Endothelial cell of umbilical vein (primary cell): ENCODE measurements around the gene AGAP5. TPM values are rescaled to one million over a fixed set of nuclear protein-coding genes. Genes with fewer than 3 reads are reported as not detected.

Source experiments
- BruUV-seq: library from RNA; stranded (reverse); fragments of 400-500 nt; replicated peaks from 2 replicates; lab custom pipeline; 2021; lab: Mats Ljungman, UMichigan
- CTCF ChIA-PET: fragments of 300-600, 350-600 bp; sonication (Branson Sonifier 250); formaldehyde crosslinking; loops from one replicate; lab custom pipeline; 2021; ENCODE audit warnings: antibody characterized with exemption, inconsistent platforms; lab: Charles Lee
- POLR2A ChIA-PET: fragments of 300-600, 350-600 bp; sonication (Branson Sonifier 250); formaldehyde crosslinking; loops from one replicate; lab custom pipeline; 2021; ENCODE audit warnings: antibody characterized with exemption, inconsistent platforms; lab: Charles Lee
- DNase-seq: peaks from one replicate; pipeline ENCODE4 v3.0.0-alpha.2; 2011; ENCODE audit warnings: low read depth, low spot score
- FAIRE-seq: peaks from 2 replicates; lab custom pipeline; 2011; peaks lifted over from hg19 to GRCh38; lab: Jason Lieb, UNC
- H2AFZ ChIP-seq: 2 replicates; pipeline ENCODE4 v1.6.0; 2012; ENCODE audit warnings: low read depth, low read length, control low read depth, inconsistent platforms
- H3K27ac ChIP-seq: 2 replicates; pipeline ENCODE4 v1.5.1; 2011; ENCODE audit warnings: low read depth, mild to moderate bottlenecking, control low read depth, low read length, moderate library complexity; ENCODE audit not compliant: insufficient read depth
- H3K27me3 ChIP-seq, 2 experiments: 2 replicates each; pipeline versions ENCODE4 v1.6.0 to v1.6.1; 2011; ENCODE audit warnings: low read length in 2 of 2, mixed read lengths in 1 of 2; ENCODE audit not compliant: control insufficient read depth in 2 of 2, insufficient read depth in 2 of 2
- H3K36me3 ChIP-seq, 2 experiments: 2 replicates in 1 of 2; 3 replicates in 1 of 2; pipeline ENCODE4 v1.5.1; 2011; ENCODE audit warnings: low read length in 2 of 2, mild to moderate bottlenecking in 1 of 2, moderate library complexity in 1 of 2; ENCODE audit not compliant: control insufficient read depth in 2 of 2, insufficient read depth in 2 of 2; ENCODE audit errors: extremely low read depth in 1 of 2
- H3K4me1 ChIP-seq: 3 replicates; pipeline ENCODE4 v1.5.1; 2011; ENCODE audit warnings: mild to moderate bottlenecking, low read length; ENCODE audit not compliant: control insufficient read depth, insufficient read depth; ENCODE audit errors: extremely low read depth
- H3K4me2 ChIP-seq: 2 replicates; pipeline ENCODE4 v1.6.1; 2011; ENCODE audit warnings: low read length, control low read depth, mixed read lengths; ENCODE audit not compliant: insufficient read depth
- H3K4me3 ChIP-seq, 3 experiments: fragments of 200-600 bp in 1 of 3; sonication (generic), shearing (Covaris generic) in 1 of 3; replicated peaks in 1 of 3; 2 replicates each; pipeline ENCODE4 v1.5.1; 2011 to 2016; ENCODE audit warnings: control low read depth in 3 of 3, low read length in 3 of 3, mild to moderate bottlenecking in 2 of 3, inconsistent platforms in 1 of 3, low read depth in 1 of 3, moderate library complexity in 1 of 3; ENCODE audit not compliant: insufficient read depth in 1 of 3
- H3K79me2 ChIP-seq: 2 replicates; pipeline ENCODE4 v1.6.0; 2012; ENCODE audit warnings: low read length, inconsistent platforms; ENCODE audit not compliant: control insufficient read depth, insufficient read depth
- H3K9ac ChIP-seq: replicated peaks from 2 replicates; pipeline ENCODE3; 2011; ENCODE audit warnings: low read length, control low read depth; ENCODE audit not compliant: insufficient read depth; ENCODE audit errors: extremely low read depth
- H3K9me1 ChIP-seq: replicated peaks from 3 replicates; pipeline ENCODE4 v1.6.0; 2011; ENCODE audit warnings: mild to moderate bottlenecking, low read length; ENCODE audit not compliant: control insufficient read depth, insufficient read depth; ENCODE audit errors: extremely low read depth
- H3K9me3 ChIP-seq: replicated peaks from 2 replicates; pipeline ENCODE4 v1.5.1; 2012; ENCODE audit warnings: low read length, inconsistent platforms; ENCODE audit not compliant: control insufficient read depth, insufficient read depth
- H4K20me1 ChIP-seq: replicated peaks from 2 replicates; pipeline ENCODE3; 2011; ENCODE audit warnings: mild to moderate bottlenecking, low read length; ENCODE audit not compliant: control insufficient read depth, insufficient read depth; ENCODE audit errors: extremely low read depth
- CTCF ChIP-seq, 2 donors: IDR thresholded peaks; 1 replicate in 1 of 2; 2 replicates in 1 of 2; pipeline ENCODE4 v1.5.1; 2011; ENCODE audit warnings: low read length in 2 of 2, mild to moderate bottlenecking in 2 of 2, moderate library complexity in 2 of 2, control low read depth in 1 of 2, inconsistent platforms in 1 of 2, low read depth in 1 of 2; ENCODE audit not compliant: insufficient read depth in 1 of 2; ENCODE audit errors: extremely low read depth in 1 of 2
- EZH2 ChIP-seq: IDR thresholded peaks from 2 replicates; pipeline ENCODE4 v1.6.1; 2012; ENCODE audit warnings: borderline replicate concordance, low read depth, mild to moderate bottlenecking, moderate library complexity, low read length, inconsistent platforms; ENCODE audit not compliant: severe bottlenecking
- FOS ChIP-seq: IDR thresholded peaks from 2 replicates; pipeline ENCODE4 v1.6.1; 2011; ENCODE audit warnings: mild to moderate bottlenecking, low read length, moderate library complexity, borderline replicate concordance; ENCODE audit not compliant: insufficient read depth
- GATA2 ChIP-seq: IDR thresholded peaks from 2 replicates; pipeline ENCODE4 v1.7.0; 2011; ENCODE audit warnings: low read depth, mild to moderate bottlenecking, moderate library complexity, mixed read lengths, low read length; ENCODE audit not compliant: insufficient read length, insufficient read depth
- JUN ChIP-seq: IDR thresholded peaks from 2 replicates; pipeline ENCODE4 v1.6.1; 2011; ENCODE audit warnings: borderline replicate concordance, low read depth; ENCODE audit not compliant: insufficient read length, insufficient read depth
- MAX ChIP-seq: IDR thresholded peaks from 2 replicates; pipeline ENCODE4 v1.6.1; 2011; ENCODE audit not compliant: insufficient read depth, insufficient read length
- MYC ChIP-seq: IDR thresholded peaks from one replicate; pipeline ENCODE4 v1.6.1; 2011; ENCODE audit warnings: mild to moderate bottlenecking, low read depth, low read length
- POLR2A ChIP-seq: IDR thresholded peaks from 2 replicates; pipeline ENCODE4 v1.6.1; 2012; ENCODE audit warnings: low read depth, mild to moderate bottlenecking, control low read depth, low read length
- POLR2AphosphoS5 ChIP-seq: IDR thresholded peaks from 2 replicates; pipeline ENCODE4 v1.6.1; 2012; ENCODE audit warnings: low read depth, mild to moderate bottlenecking, control low read depth, low read length, moderate library complexity; ENCODE audit not compliant: insufficient read depth
- dilution Hi-C: fragments of 300-500 bp; cut with MboI; formaldehyde crosslinking; loops from one replicate; pipeline ENCODE4 v1.15.0; 2019; ENCODE audit warnings: low sequenced_read_pairs; ENCODE audit not compliant: extremely low pct_ligation_motif_present
- intact Hi-C: fragments of 100-400 bp; cut with micrococcal nuclease; formaldehyde crosslinking; loops from one replicate; pipeline ENCODE4 v1.10.0; 2022
- polyA plus RNA-seq, 4 experiments: library from polyadenylated mRNA; depleted of rRNA in 3 of 4; stranded (reverse) in 3 of 4; unstranded in 1 of 4; fragments of >200 nt; gene quantifications; 2 replicates each; pipeline versions ENCODE4 v1.2.1 to v1.2.3, GENCODE V29; 2011 to 2012; ENCODE audit warnings: missing spikeins in 1 of 4
- total RNA-seq: library from RNA; stranded (reverse); gene quantifications from 2 replicates; pipeline ENCODE4 v1.2.3, GENCODE V29; 2021

AGAP5 gene
- total and polyA plus RNA-seq, 2 donors (not counting 3 experiments of a cell fraction or from before 2014, with no cell fraction given) = 4.4 to 7.7 TPM

GRCh38 chr10:73634421-73634820 lies 63.5 kb downstream of the AGAP5 start:
- BruUV-seq = no TSS peak
- dilution Hi-C loops = no loop called here
- H3K9me1 ChIP-seq = no peaks in the 10 kb centered on the region
- POLR2A ChIA-PET = interaction anchor here (1.4 kb wide), 1 partner anchor 9 kb away, joined by 3 read pairs; no protein-coding TSS in a partner anchor
- no peak overlapping the region for H2AFZ ChIP-seq
- no peaks in the 10 kb centered on the region for H3K9me3 ChIP-seq
- H3K27me3 ChIP-seq = peaks cover under 1 to 6% of the 10 kb centered on the region in 2 experiments
- DNase-seq = no peak
- no peaks in the 10 kb centered on the region for H4K20me1 ChIP-seq
- intact Hi-C loops = no loop called here
- no peak overlapping the region for H3K4me3 ChIP-seq
- no peak overlapping the region for H3K4me2 ChIP-seq
- TF ChIP-seq GATA2 (no peak), POLR2A (no peak), POLR2AphosphoS5 (no peak), EZH2 (no peak), CTCF (IDR thresholded peaks at IDR 0.05; ENCODE audit: extremely low read depth in 1 of 2, insufficient read depth in 1 of 2, low read depth in 1 of 2, low read length in 2 of 2) (no peak), JUN (no peak), FOS (no peak), MYC (no peak), MAX (no peak)
- no peak overlapping the region for H3K27ac ChIP-seq
- no peaks in the 10 kb centered on the region for H3K79me2 ChIP-seq
- H3K36me3 ChIP-seq = no peaks in the 10 kb centered on the region
- no peaks in the 10 kb centered on the region for H3K4me1 ChIP-seq
- FAIRE-seq = no peak
- CTCF ChIA-PET = interaction anchor here (2.0 kb wide), 1 partner anchor 105 kb away, joined by 8 read pairs; no protein-coding TSS in a partner anchor
- no peak overlapping the region for H3K9ac ChIP-seq
